SK-N-MC (cell line): ENCODE results near the gene OLFML1.

Source experiments
- EZH2 ChIP-seq: fragments of 200-600 bp; sonication (generic); IDR thresholded peaks from one replicate; pipeline ENCODE4 v1.6.1; 2017; ENCODE audit warnings: antibody characterized with exemption
- POLR2AphosphoS5 ChIP-seq: IDR thresholded peaks from 2 replicates; pipeline ENCODE4 v1.6.1; 2012; ENCODE audit warnings: mild to moderate bottlenecking, low read depth, low read length, borderline replicate concordance

- no peak for TF ChIP-seq POLR2AphosphoS5
- no peak for TF ChIP-seq EZH2
Observed at GRCh38 chr11:7525424-7525823, 40.1 kb downstream of the OLFML1 start.
